Right atrium auricular region (tissue), 2 donors: ENCODE results near the gene ADISSP. TPM values are rescaled to one million over a fixed set of nuclear protein-coding genes. Genes with fewer than 3 reads are reported as not detected.

Source experiments
- DNase-seq: peaks from one replicate; pipeline ENCODE4 v3.0.0-alpha.2; 2019; ENCODE audit warnings: low spot score
- H3K27ac ChIP-seq, 2 donors: fragments of 200-600 bp; sonication (generic); 1 replicate in 1 of 2; 2 replicates in 1 of 2; pipeline ENCODE4 v1.5.1; 2016 to 2019
- H3K27me3 ChIP-seq, 2 donors: fragments of 200-600 bp; sonication (generic); one replicate each; pipeline versions ENCODE4 v1.5.1 to v1.6.0; 2017 to 2019
- H3K36me3 ChIP-seq: fragments of 200-600 bp; sonication (generic); one replicate; pipeline ENCODE4 v1.5.1; 2016
- H3K4me1 ChIP-seq, 2 donors: fragments of 200-600 bp; sonication (generic); one replicate each; pipeline versions ENCODE4 v1.5.1 to v1.6.0; 2017 to 2019
- H3K4me3 ChIP-seq, 2 donors: fragments of 200-600 bp; sonication (generic); 1 replicate in 1 of 2; 2 replicates in 1 of 2; pipeline ENCODE4 v1.5.1; 2017 to 2019; ENCODE audit warnings: mild to moderate bottlenecking in 1 of 2, moderate library complexity in 1 of 2
- H3K9me3 ChIP-seq, 2 donors: fragments of 200-600 bp; sonication (generic); one replicate each; pipeline ENCODE4 v1.5.1; 2019
- total RNA-seq, 2 donors: library from RNA; depleted of rRNA; stranded (reverse); fragments of >200 nt; gene quantifications; one replicate each; pipeline ENCODE4 v1.1.0, GENCODE V29; 2016
- TF ChIP-seq, protein P1 (sequence below), 2 donors: fragments of 200-600 bp; sonication (generic); IDR thresholded peaks; one replicate each; pipeline ENCODE4 v1.5.1; 2019; ENCODE audit warnings: antibody characterized with exemption in 2 of 2

The ADISSP gene
- total RNA-seq, 2 donors from 2014 or later, result 10.8 to 11.2 TPM

DNA sequence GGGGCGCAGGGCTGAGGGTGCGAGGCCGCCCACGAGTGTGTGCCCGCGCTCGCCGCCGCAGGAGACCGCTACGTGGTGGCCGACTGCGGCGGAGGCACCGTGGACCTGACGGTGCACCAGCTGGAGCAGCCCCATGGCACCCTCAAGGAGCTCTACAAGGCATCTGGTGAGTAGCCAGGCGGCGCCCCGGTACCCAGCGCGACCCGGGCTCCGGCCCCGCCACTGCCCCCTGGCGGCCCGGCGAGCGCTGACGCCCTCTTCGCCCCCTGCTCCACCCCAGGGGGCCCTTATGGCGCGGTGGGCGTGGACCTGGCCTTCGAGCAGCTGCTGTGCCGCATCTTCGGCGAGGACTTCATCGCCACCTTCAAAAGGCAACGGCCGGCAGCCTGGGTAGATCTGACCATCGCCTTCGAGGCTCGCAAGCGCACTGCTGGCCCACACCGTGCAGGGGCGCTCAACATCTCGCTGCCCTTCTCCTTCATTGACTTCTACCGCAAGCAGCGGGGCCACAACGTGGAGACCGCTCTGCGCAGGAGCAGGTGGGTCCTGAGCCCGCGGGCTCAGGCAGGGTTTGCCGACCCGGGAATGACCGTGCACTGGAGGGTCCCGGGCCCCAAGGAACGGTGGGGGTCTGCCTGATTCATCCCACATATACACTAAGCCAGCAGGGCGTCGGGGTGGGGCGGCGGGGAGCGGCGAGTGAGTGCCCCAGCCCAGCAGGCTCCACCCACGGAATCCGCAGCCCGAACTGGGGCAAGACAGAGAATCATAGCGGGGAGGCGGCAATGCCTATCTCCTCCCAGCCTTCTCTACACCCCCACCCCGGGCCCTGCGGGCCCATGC lies 17.6 kb downstream of the ADISSP start:
- TF ChIP-seq, protein P1, sequence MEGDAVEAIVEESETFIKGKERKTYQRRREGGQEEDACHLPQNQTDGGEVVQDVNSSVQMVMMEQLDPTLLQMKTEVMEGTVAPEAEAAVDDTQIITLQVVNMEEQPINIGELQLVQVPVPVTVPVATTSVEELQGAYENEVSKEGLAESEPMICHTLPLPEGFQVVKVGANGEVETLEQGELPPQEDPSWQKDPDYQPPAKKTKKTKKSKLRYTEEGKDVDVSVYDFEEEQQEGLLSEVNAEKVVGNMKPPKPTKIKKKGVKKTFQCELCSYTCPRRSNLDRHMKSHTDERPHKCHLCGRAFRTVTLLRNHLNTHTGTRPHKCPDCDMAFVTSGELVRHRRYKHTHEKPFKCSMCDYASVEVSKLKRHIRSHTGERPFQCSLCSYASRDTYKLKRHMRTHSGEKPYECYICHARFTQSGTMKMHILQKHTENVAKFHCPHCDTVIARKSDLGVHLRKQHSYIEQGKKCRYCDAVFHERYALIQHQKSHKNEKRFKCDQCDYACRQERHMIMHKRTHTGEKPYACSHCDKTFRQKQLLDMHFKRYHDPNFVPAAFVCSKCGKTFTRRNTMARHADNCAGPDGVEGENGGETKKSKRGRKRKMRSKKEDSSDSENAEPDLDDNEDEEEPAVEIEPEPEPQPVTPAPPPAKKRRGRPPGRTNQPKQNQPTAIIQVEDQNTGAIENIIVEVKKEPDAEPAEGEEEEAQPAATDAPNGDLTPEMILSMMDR (IDR thresholded peaks at IDR 0.05), result peak; percentile 47 to 81
- Histone ChIP-seq H3K4me1 (peaks cover 0 to 33% of the 10 kb centered on the region in 2 donors), H3K9me3 (no peaks in the 10 kb centered on the region), H3K27ac (no peak overlapping the region), H3K36me3 (no peaks in the 10 kb centered on the region), H3K4me3 (peak overlapping the region; percentile 3 to 20), H3K27me3 (no peaks in the 10 kb centered on the region)
- no peak for DNase-seq

DNA sequence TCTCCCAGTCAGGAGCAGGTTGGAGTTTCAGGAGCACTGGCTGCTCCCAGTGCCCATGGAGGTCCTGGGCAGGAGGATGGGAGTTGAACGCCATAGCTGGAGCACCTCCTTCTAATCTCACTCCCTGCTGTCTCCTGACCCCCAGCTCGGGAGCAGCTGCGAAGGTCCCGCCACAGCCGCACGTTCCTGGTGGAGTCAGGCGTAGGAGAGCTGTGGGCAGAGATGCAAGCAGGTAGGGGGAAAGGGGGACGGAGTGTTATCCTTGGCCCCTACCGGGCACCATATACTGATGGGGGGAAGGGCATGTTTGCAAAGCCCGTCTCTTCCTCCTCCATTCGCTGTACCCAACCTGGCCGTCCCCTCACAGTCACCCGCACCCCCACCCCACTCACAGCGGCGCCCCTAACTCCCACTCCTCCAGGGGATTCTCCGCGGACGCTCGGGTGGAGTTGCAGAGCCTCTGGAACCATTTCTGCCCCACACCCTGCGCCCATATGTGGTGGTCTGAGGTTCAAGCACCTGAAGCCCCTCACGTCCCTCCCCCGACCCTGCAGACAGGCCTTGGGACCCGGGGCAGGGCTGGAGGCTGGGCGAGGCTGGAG lies 18.4 kb downstream of the ADISSP start:
- Histone ChIP-seq H3K27me3 (no peaks in the 10 kb centered on the region), H3K27ac (no peak overlapping the region), H3K4me3 (peak overlapping the region in 1 of 2 donors; percentile 20), H3K9me3 (no peaks in the 10 kb centered on the region), H3K36me3 (no peaks in the 10 kb centered on the region), H3K4me1 (peaks cover 0 to 40% of the 10 kb centered on the region in 2 donors)
- no peak for DNase-seq
- TF ChIP-seq, protein P1 (IDR thresholded peaks at IDR 0.05), result no peak

DNA sequence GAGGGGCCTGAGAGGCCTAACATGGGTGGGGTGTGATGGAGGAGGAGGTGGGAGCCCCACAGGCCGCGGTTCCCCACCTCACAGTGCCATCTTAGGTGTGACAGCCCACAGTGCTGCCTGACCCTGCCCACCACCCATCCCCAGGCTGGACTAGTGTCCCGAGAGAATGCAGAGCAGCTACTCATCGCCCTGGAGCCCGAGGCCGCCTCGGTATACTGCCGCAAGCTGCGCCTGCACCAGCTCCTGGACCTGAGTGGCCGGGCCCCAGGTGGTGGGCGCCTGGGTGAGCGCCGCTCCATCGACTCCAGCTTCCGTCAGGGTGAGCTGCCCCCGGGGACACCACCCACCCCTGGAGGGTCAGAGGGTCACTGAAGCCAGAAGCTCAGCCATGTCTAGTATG lies 19.5 kb downstream of the ADISSP start:
- Histone ChIP-seq H3K4me1 (peaks cover 0 to 41% of the 10 kb centered on the region in 2 donors), H3K9me3 (no peaks in the 10 kb centered on the region), H3K36me3 (no peaks in the 10 kb centered on the region), H3K27ac (no peak overlapping the region), H3K27me3 (no peaks in the 10 kb centered on the region), H3K4me3 (no peak overlapping the region)
- no peak for DNase-seq
- TF ChIP-seq, protein P1 (IDR thresholded peaks at IDR 0.05), result no peak

DNA sequence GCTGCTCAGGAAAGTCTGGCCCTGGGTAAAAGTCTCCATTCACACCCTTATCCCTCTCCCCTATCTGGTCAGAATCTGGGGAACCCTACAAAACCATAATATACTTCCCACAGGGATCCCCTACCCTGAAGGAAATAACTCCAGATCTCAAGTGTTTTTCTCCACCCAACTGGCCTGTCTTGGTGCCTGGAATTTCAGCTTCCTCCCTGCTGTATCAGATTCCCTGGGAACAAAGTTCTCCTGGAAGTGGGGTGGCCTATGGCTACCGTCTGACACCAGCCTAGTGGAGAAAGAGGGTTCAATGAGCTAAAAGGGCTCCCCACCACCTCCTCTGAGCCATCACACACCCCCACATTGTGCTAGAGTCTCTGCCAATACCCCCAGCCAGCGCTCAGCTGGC lies 20.1 kb downstream of the ADISSP start:
- TF ChIP-seq, protein P1 (IDR thresholded peaks at IDR 0.05), result no peak
- Histone ChIP-seq H3K36me3 (no peaks in the 10 kb centered on the region), H3K27ac (no peak overlapping the region), H3K9me3 (no peaks in the 10 kb centered on the region), H3K4me3 (no peak overlapping the region), H3K27me3 (no peaks in the 10 kb centered on the region), H3K4me1 (peaks cover 0 to 36% of the 10 kb centered on the region in 2 donors)
- no peak for DNase-seq

DNA sequence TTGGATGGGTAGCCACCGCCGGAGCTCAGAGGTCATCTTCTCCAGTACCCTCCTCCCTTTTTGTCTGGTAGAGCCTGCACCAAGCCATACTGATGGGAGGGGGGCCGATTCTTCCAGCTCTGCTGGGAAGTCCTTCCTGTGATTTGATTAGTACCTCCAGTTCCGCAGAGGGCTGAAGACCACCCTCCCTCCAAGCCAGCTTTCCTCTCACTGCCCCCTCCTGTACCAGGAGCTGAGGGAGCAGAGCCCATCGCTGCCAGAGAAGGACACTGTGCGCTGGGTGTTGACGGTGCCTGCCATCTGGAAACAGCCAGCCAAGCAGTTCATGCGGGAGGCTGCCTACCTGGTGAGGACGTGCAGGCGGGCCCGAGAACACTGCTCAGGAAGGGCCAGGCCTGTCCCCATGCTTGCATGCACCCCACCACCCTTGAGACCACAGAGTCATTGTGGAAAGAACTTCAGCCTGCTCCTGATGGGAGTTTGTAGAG lies 21.8 kb downstream of the ADISSP start:
- TF ChIP-seq, protein P1 (IDR thresholded peaks at IDR 0.05), result no peak

More for the DNA sequence above, 21.8 kb downstream of the ADISSP start:
- Histone ChIP-seq H3K36me3 (no peaks in the 10 kb centered on the region), H3K4me3 (peak overlapping the region in 1 of 2 donors; percentile 2), H3K27ac (no peak overlapping the region), H3K4me1 (peaks cover 0 to 27% of the 10 kb centered on the region in 2 donors), H3K27me3 (no peaks in the 10 kb centered on the region), H3K9me3 (no peaks in the 10 kb centered on the region)
- DNase-seq, result no peak
